ENCODE data around the gene PPARA. TPM values are rescaled to one million over a fixed set of nuclear protein-coding genes. Genes with fewer than 3 reads are reported as not detected.

PPARA gene
- total RNA-seq, 1 experiment from 2014 or later, result 10.7 TPM

- Histone ChIP-seq H3K27me3 (ENCODE audit: control insufficient read depth, insufficient read depth, low read length) (no peaks in the 10 kb centered on the region), H3K4me1 (ENCODE audit: control insufficient read depth, insufficient read depth, low read length) (no peaks in the 10 kb centered on the region), H3K4me3 (ENCODE audit: low read depth in 2 of 2, low read length in 2 of 2) (no peak overlapping the region), H3K27ac (ENCODE audit: low read length) (no peak overlapping the region), H3K36me3 (ENCODE audit: control insufficient read depth, insufficient read depth, low read length) (no peaks in the 10 kb centered on the region), H3K9me3 (ENCODE audit: control insufficient read depth, insufficient read depth, low read depth, low read length) (no peaks in the 10 kb centered on the region)
- no peak for ATAC-seq
- POLR2A ChIA-PET, result no interaction called here
- intact Hi-C loops (cut with micrococcal nuclease; ENCODE audit: unreplicated experiment), result no loop called here
- no peak for DNase-seq (ENCODE audit: low read depth, low spot score)
- no TSS peak for BruUV-seq (replicated peaks)
- TF ChIP-seq CTCF (IDR thresholded peaks at IDR 0.05) (no peak), REST (IDR thresholded peaks at IDR 0.05; ENCODE audit: insufficient read depth in 1 of 2, low read depth in 2 of 2, low read length in 1 of 2) (no peak), TCF7L2 (IDR thresholded peaks at IDR 0.05; ENCODE audit: low read depth, low read length) (no peak), SIN3A (IDR thresholded peaks at IDR 0.05; ENCODE audit: borderline replicate concordance, insufficient read depth, low read depth, low read length) (no peak), POLR2AphosphoS5 (IDR thresholded peaks at IDR 0.05; ENCODE audit: low read depth, low read length) (no peak)
- in situ Hi-C loops (cut with HindIII; ENCODE audit: low pct_unique_long_range_greater_than_20kb, low sequenced_read_pairs), result no loop called here
- CTCF ChIA-PET, result no interaction called here
Measured at GRCh38 chr22:46136486-46137217, 13.7 kb upstream of the PPARA start.

- POLR2A ChIA-PET, result no interaction called here
- in situ Hi-C loops (cut with HindIII; ENCODE audit: low pct_unique_long_range_greater_than_20kb, low sequenced_read_pairs), result no loop called here
Measured at GRCh38 chr22:46137218-46137766, 13.0 kb upstream of the PPARA start.

More at GRCh38 chr22:46137218-46137766, 13.0 kb upstream of the PPARA start:
- intact Hi-C loops (cut with micrococcal nuclease; ENCODE audit: unreplicated experiment), result no loop called here
- H3K4me3 ChIP-seq (ENCODE audit: low read depth in 2 of 2, low read length in 2 of 2), result no peak overlapping the region
- H3K4me1 ChIP-seq (ENCODE audit: control insufficient read depth, insufficient read depth, low read length), result no peaks in the 10 kb centered on the region
- CTCF ChIA-PET, result no interaction called here
- BruUV-seq (replicated peaks), result no TSS peak
- ATAC-seq (no peak), DNase-seq (ENCODE audit: low read depth, low spot score) (no peak)
- H3K36me3 ChIP-seq (ENCODE audit: control insufficient read depth, insufficient read depth, low read length), result no peaks in the 10 kb centered on the region
- H3K27ac ChIP-seq (ENCODE audit: low read length), result no peak overlapping the region
- H3K27me3 ChIP-seq (ENCODE audit: control insufficient read depth, insufficient read depth, low read length), result no peaks in the 10 kb centered on the region
- H3K9me3 ChIP-seq (ENCODE audit: control insufficient read depth, insufficient read depth, low read depth, low read length), result no peaks in the 10 kb centered on the region
- TF ChIP-seq TCF7L2 (IDR thresholded peaks at IDR 0.05; ENCODE audit: low read depth, low read length) (no peak), CTCF (IDR thresholded peaks at IDR 0.05) (no peak), REST (IDR thresholded peaks at IDR 0.05; ENCODE audit: insufficient read depth in 1 of 2, low read depth in 2 of 2, low read length in 1 of 2) (no peak), POLR2AphosphoS5 (IDR thresholded peaks at IDR 0.05; ENCODE audit: low read depth, low read length) (no peak), SIN3A (IDR thresholded peaks at IDR 0.05; ENCODE audit: borderline replicate concordance, insufficient read depth, low read depth, low read length) (no peak)

Measured in Panc1 (cell line).